GM12801 (cell line): ENCODE measurements around the gene DRG2.

Source experiments
- CTCF ChIP-seq: IDR thresholded peaks from one replicate; pipeline ENCODE4 v1.5.1; 2011; ENCODE audit warnings: control low read depth; ENCODE audit not compliant: insufficient read length; ENCODE audit errors: extremely low read depth

DRG2 gene

GRCh38 chr17:18145811-18146210 lies 58.1 kb downstream of the DRG2 start:
- no peak for TF ChIP-seq CTCF

GRCh38 chr17:18146259-18146658 lies 58.5 kb downstream of the DRG2 start:
- no peak for TF ChIP-seq CTCF

GRCh38 chr17:18146980-18147379 lies 59.2 kb downstream of the DRG2 start:
- no peak for TF ChIP-seq CTCF

GRCh38 chr17:18148586-18148985 lies 60.8 kb downstream of the DRG2 start:
- no peak for TF ChIP-seq CTCF

- no peak for TF ChIP-seq CTCF
Measured at GRCh38 chr17:18151290-18151689, 63.5 kb downstream of the DRG2 start.

- TF ChIP-seq CTCF, result no peak
Measured at GRCh38 chr17:18155179-18155578, 67.4 kb downstream of the DRG2 start.

- no peak for TF ChIP-seq CTCF
Measured at GRCh38 chr17:18156171-18156975, 68.6 kb downstream of the DRG2 start.

- no peak for TF ChIP-seq CTCF
Measured at GRCh38 chr17:18156976-18157280, 69.2 kb downstream of the DRG2 start.
